Activated CD8-positive, alpha-beta memory T cell treated with anti-CD3 and anti-CD28 coated beads for 4 hours (primary cell): ENCODE results near the gene KRTAP12-3.
"Not testable (repeated sequence)": the region's sequence is repeated elsewhere in the genome, so short reads cannot be mapped to it uniquely, and the experiment has no call there.

Experiments used
- DNase-seq, 2 donors: peaks; one replicate each; pipeline ENCODE4 v3.0.0-alpha.2; 2020; ENCODE audit warnings: low read depth in 2 of 2

The KRTAP12-3 gene

GRCh38 chr21:44627181-44627822, 30.4 kb upstream of the KRTAP12-3 start:
- not testable (repeated sequence) for DNase-seq

- not testable (repeated sequence) for DNase-seq
These were observed 29.9 kb upstream of the KRTAP12-3 start for GRCh38 chr21:44627831-44628233.

- DNase-seq: no peak
These were observed 28.9 kb upstream of the KRTAP12-3 start for GRCh38 chr21:44628707-44629391.

- no peak for DNase-seq
These were observed 27.3 kb upstream of the KRTAP12-3 start for GRCh38 chr21:44630440-44630839.

GRCh38 chr21:44632067-44632466, 25.7 kb upstream of the KRTAP12-3 start:
- no peak for DNase-seq

- DNase-seq: no peak
These were observed 21.3 kb upstream of the KRTAP12-3 start for GRCh38 chr21:44636209-44637017.

GRCh38 chr21:44637018-44637850, 20.5 kb upstream of the KRTAP12-3 start, which contains the start of gene KRTAP10-10:
TSS of gene KRTAP10-10 (plus strand) at chr21:44637356. CDS start at chr21:44637418, 62 bp downstream.
- no peak for DNase-seq

GRCh38 chr21:44637851-44638348, 19.8 kb upstream of the KRTAP12-3 start:
- not testable (repeated sequence) for DNase-seq

GRCh38 chr21:44638506-44639330, 19.0 kb upstream of the KRTAP12-3 start:
- not testable (repeated sequence) for DNase-seq

GRCh38 chr21:44639331-44639655, 18.4 kb upstream of the KRTAP12-3 start:
- DNase-seq: no peak

GRCh38 chr21:44640761-44641160, 17.0 kb upstream of the KRTAP12-3 start:
- DNase-seq: no peak

- DNase-seq: no peak
These were observed 13.9 kb upstream of the KRTAP12-3 start for GRCh38 chr21:44643741-44644310.

GRCh38 chr21:44644878-44645277, 12.9 kb upstream of the KRTAP12-3 start:
- DNase-seq: no peak

GRCh38 chr21:44646366-44647221, 11.1 kb upstream of the KRTAP12-3 start, which contains the start of gene KRTAP10-11:
TSS of gene KRTAP10-11 (plus strand) at chr21:44646414. CDS start at chr21:44646459, 45 bp downstream.
- DNase-seq: not testable (repeated sequence)

GRCh38 chr21:44647222-44647552, 10.5 kb upstream of the KRTAP12-3 start:
- no peak for DNase-seq

- no peak for DNase-seq
These were observed 9.0 kb upstream of the KRTAP12-3 start for GRCh38 chr21:44648557-44649311.

- DNase-seq: no peak
These were observed 8.1 kb upstream of the KRTAP12-3 start for GRCh38 chr21:44649521-44650100.
